SK-N-MC (cell line): ENCODE measurements around the gene SLC13A4.

ENCODE experiments used
- EZH2 ChIP-seq: fragments of 200-600 bp; sonication (generic); IDR thresholded peaks from one replicate; pipeline ENCODE4 v1.6.1; 2017; ENCODE audit warnings: antibody characterized with exemption
- FOXP2 ChIP-seq: optimal IDR thresholded peaks from 2 replicates; pipeline ENCODE3; 2011; ENCODE audit warnings: mild to moderate bottlenecking, moderate library complexity; ENCODE audit not compliant: insufficient read depth; ENCODE audit errors: extremely low read length, control extremely low read depth
- POLR2AphosphoS5 ChIP-seq: IDR thresholded peaks from 2 replicates; pipeline ENCODE4 v1.6.1; 2012; ENCODE audit warnings: mild to moderate bottlenecking, low read depth, low read length, borderline replicate concordance

- TF ChIP-seq POLR2AphosphoS5, result no peak
- no peak for TF ChIP-seq EZH2
- TF ChIP-seq FOXP2, result no peak
Observed at GRCh38 chr7:135757719-135758411, 29.9 kb upstream of the SLC13A4 start.
